HepG2 (cell line): ENCODE results near the gene QTRT2. TPM values are rescaled to one million over a fixed set of nuclear protein-coding genes. Genes with fewer than 3 reads are reported as not detected.

Experiments
- ATAC-seq: fragments of 200-7000 bp; cut with Tn5 transposase; 3 replicates; pipeline ENCODE4 v1.9.1; 2020; ENCODE audit warnings: mild to moderate bottlenecking, moderate library complexity
- BruUV-seq: library from RNA; stranded (reverse); fragments of 400-500 nt; replicated peaks from 2 replicates; lab custom pipeline; 2021; lab: Mats Ljungman, UMichigan
- CTCF ChIA-PET: fragments of 300-600 bp; formaldehyde crosslinking; extraction: SDS; loops from one replicate; lab custom pipeline; 2021; ENCODE audit warnings: low total read pairs, inconsistent platforms, low intra/inter-chr PET ratio; lab: Yijun Ruan, JAX
- POLR2A ChIA-PET: fragments of 350-600 bp; sonication (Branson Sonifier 250); formaldehyde crosslinking; loops from one replicate; lab custom pipeline; 2020; ENCODE audit warnings: antibody characterized with exemption, inconsistent platforms; lab: Yijun Ruan, JAX
- DNase-seq: peaks from one replicate; pipeline ENCODE4 v3.0.0-alpha.2; 2015; ENCODE audit warnings: low spot score
- FAIRE-seq: peaks from 3 replicates; lab custom pipeline; 2011; peaks lifted over from hg19 to GRCh38; lab: Jason Lieb, UNC
- H2AFZ ChIP-seq: one replicate; pipeline ENCODE4 v1.6.1; 2011; ENCODE audit warnings: low read length, inconsistent platforms
- H3K27ac ChIP-seq: fragments of 300-600 bp; 3 replicates; pipeline ENCODE4 v1.8.0; 2011; ENCODE audit warnings: mixed run types, mild to moderate bottlenecking, mixed read lengths, low read length, inconsistent platforms; ENCODE audit not compliant: insufficient read depth; ENCODE audit errors: extremely low read length
- H3K27me3 ChIP-seq, 2 experiments: fragments of 200-600 bp in 1 of 2; 2 replicates in 1 of 2; 3 replicates in 1 of 2; pipeline versions ENCODE4 v1.6.0 to v1.8.0; 2011; ENCODE audit warnings: low read length in 2 of 2, mild to moderate bottlenecking in 2 of 2, moderate library complexity in 2 of 2, inconsistent platforms in 1 of 2; ENCODE audit not compliant: insufficient read depth in 2 of 2, control insufficient read depth in 1 of 2
- H3K36me3 ChIP-seq, 2 experiments: fragments of 200-600 bp in 1 of 2; replicated peaks in 1 of 2; 2 replicates in 1 of 2; 3 replicates in 1 of 2; pipeline versions ENCODE4 v1.5.1 to v1.8.0; 2011; ENCODE audit warnings: low read length in 2 of 2, inconsistent platforms in 1 of 2; ENCODE audit not compliant: insufficient read depth in 2 of 2, control insufficient read depth in 1 of 2
- H3K4me1 ChIP-seq: 2 replicates; pipeline ENCODE4 v1.5.1; 2012; ENCODE audit warnings: low read length, inconsistent platforms; ENCODE audit not compliant: insufficient read depth
- H3K4me2 ChIP-seq: 2 replicates; pipeline ENCODE4 v1.6.0; 2011; ENCODE audit warnings: low read depth, low read length, inconsistent platforms
- H3K4me3 ChIP-seq, 3 experiments: fragments of 200-600 bp in 1 of 3; sonication (generic), shearing (Covaris generic) in 1 of 3; replicated peaks in 1 of 3; 2 replicates each; pipeline ENCODE4 v1.5.1; 2011 to 2016; ENCODE audit warnings: low read length in 3 of 3, inconsistent platforms in 2 of 3, low read depth in 2 of 3, mild to moderate bottlenecking in 2 of 3, control low read depth in 1 of 3, mixed read lengths in 1 of 3; ENCODE audit not compliant: insufficient read depth in 1 of 3
- H3K79me2 ChIP-seq: one replicate; pipeline ENCODE4 v1.6.1; 2011; ENCODE audit warnings: low read length, inconsistent platforms; ENCODE audit not compliant: insufficient read depth
- H3K9ac ChIP-seq: 2 replicates; pipeline ENCODE4 v1.6.0; 2011; ENCODE audit warnings: mild to moderate bottlenecking, low read depth, low read length, inconsistent platforms; ENCODE audit not compliant: insufficient read depth
- H3K9me3 ChIP-seq: 2 replicates; pipeline ENCODE4 v1.5.1; 2012; ENCODE audit warnings: mild to moderate bottlenecking, low read length
- H4K20me1 ChIP-seq: 2 replicates; pipeline ENCODE4 v1.6.0; 2011; ENCODE audit warnings: inconsistent platforms, mild to moderate bottlenecking, low read length, moderate library complexity; ENCODE audit not compliant: insufficient read depth
- ELF4 ChIP-seq: sonication (generic); formaldehyde crosslinking; IDR thresholded peaks from 2 replicates; pipeline ENCODE4 v1.5.0; 2020; ENCODE audit warnings: missing genetic modification reagents, mild to moderate bottlenecking, moderate library complexity, borderline replicate concordance
- IKZF4 ChIP-seq: sonication (generic); formaldehyde crosslinking; IDR thresholded peaks from 2 replicates; pipeline ENCODE4 v1.5.1; 2020; ENCODE audit warnings: borderline replicate concordance, mild to moderate bottlenecking, low read depth, missing genetic modification reagents; ENCODE audit errors: not compliant biosample characterization
- KAT2B ChIP-seq: fragments of 150-350 bp; IDR thresholded peaks from 2 replicates; pipeline ENCODE4 v1.6.1; 2014; ENCODE audit warnings: low read depth, low read length, borderline replicate concordance
- KDM1A ChIP-seq: IDR thresholded peaks from 2 replicates; pipeline ENCODE4 v1.6.1; 2016; ENCODE audit warnings: missing compliant biosample characterization
- NRL ChIP-seq: sonication (generic); formaldehyde crosslinking; IDR thresholded peaks from 2 replicates; pipeline ENCODE4 v1.5.0; 2020; ENCODE audit warnings: missing genetic modification reagents, mild to moderate bottlenecking, moderate library complexity, borderline replicate concordance
- SIN3B ChIP-seq: fragments of 150-350 bp; IDR thresholded peaks from 2 replicates; pipeline ENCODE4 v1.6.1; 2014; ENCODE audit warnings: low read length
- SUZ12 ChIP-seq: fragments of 150-350 bp; IDR thresholded peaks from 2 replicates; pipeline ENCODE4 v1.6.1; 2014; ENCODE audit warnings: low read depth, low read length
- WIZ ChIP-seq: sonication (generic); formaldehyde crosslinking; IDR thresholded peaks from 2 replicates; pipeline ENCODE4 v1.5.1; 2020; ENCODE audit warnings: mild to moderate bottlenecking, missing genetic modification reagents
- ZNF382 ChIP-seq: sonication (generic); formaldehyde crosslinking; IDR thresholded peaks from 2 replicates; pipeline ENCODE4 v1.5.0; 2020; ENCODE audit warnings: missing genetic modification reagents, mild to moderate bottlenecking, borderline replicate concordance
- ZSCAN21 ChIP-seq: sonication (generic); formaldehyde crosslinking; IDR thresholded peaks from 2 replicates; pipeline ENCODE4 v1.8.0; 2022; ENCODE audit warnings: mild to moderate bottlenecking, missing genetic modification reagents, moderate library complexity, borderline replicate concordance
- WGBS: methylation state at CpG from one replicate; pipeline ENCODE4 v1.1.6; 2017; ENCODE audit warnings: low lambda C conversion rate; 5-methylcytosine and 5-hydroxymethylcytosine counted together
- in situ Hi-C: cut with HindIII; loops from 2 replicates; pipeline ENCODE4 v1.10.0; 2017; ENCODE audit warnings: low pct_unique_long_range_greater_than_20kb; ENCODE audit not compliant: extremely low pct_ligation_motif_present
- intact Hi-C: fragments of 100-400 bp; cut with micrococcal nuclease; formaldehyde crosslinking; loops from one replicate; pipeline ENCODE4 v1.10.0; 2022; ENCODE audit not compliant: unreplicated experiment
- polyA plus RNA-seq, 8 experiments: library from polyadenylated mRNA; depleted of rRNA in 3 of 8; stranded (reverse) in 7 of 8; unstranded in 1 of 8; fragments of >200 nt; fragmentation: Illumina TruSeq in 4 of 8; extraction: Trizol in 4 of 8; gene quantifications; 2 replicates each; pipeline versions ENCODE4 v1.2.1 to v1.2.3, GENCODE V29; 2011 to 2016; ENCODE audit warnings: low read depth in 4 of 8, missing spikeins in 1 of 8, mixed read lengths in 1 of 8; ENCODE audit not compliant: insufficient read depth in 1 of 8
- total RNA-seq, 5 experiments: library from RNA; depleted of rRNA; stranded (reverse); fragments of >200 nt; fragmentation: Illumina TruSeq; extraction: Trizol; gene quantifications; 2 replicates each; pipeline ENCODE4 v1.2.3, GENCODE V29; 2016; ENCODE audit warnings: low read depth in 1 of 5
- TF ChIP-seq, protein P1 (sequence below): sonication (generic); formaldehyde crosslinking; IDR thresholded peaks from 2 replicates; pipeline ENCODE4 v1.4.0; 2020; ENCODE audit warnings: mild to moderate bottlenecking, missing genetic modification reagents
- TF ChIP-seq, protein P2 (sequence below): sonication (generic); formaldehyde crosslinking; IDR thresholded peaks from 2 replicates; pipeline ENCODE4 v1.4.0; 2020; ENCODE audit warnings: mild to moderate bottlenecking, missing genetic modification reagents
- TF ChIP-seq, protein P3 (sequence below): sonication (generic); formaldehyde crosslinking; IDR thresholded peaks from 2 replicates; pipeline ENCODE4 v1.5.1; 2020; ENCODE audit warnings: mild to moderate bottlenecking, missing genetic modification reagents, moderate library complexity

Gene QTRT2
- total and polyA plus RNA-seq, 2 of the 13 experiments (the other 11 are each of a cell fraction or from before 2014, with no cell fraction given): 7.1 to 33.4 TPM

DNA sequence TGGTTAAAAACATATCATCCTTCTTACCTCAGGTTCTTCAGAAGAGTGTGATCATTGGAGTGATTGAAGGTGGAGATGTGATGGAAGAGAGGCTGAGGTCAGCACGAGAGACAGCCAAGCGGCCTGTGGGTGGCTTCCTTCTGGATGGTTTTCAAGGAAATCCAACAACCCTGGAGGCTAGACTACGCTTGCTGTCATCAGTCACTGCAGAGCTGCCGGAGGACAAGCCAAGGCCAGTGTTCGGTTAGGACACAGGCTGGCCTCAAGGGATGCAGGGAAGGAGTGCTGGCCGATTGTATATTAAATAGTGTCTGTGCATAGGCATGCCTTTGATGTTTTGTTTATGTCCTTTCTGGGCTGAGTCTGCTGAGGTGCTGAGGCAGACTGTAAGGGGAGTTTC is 20.2 kb downstream of the QTRT2 start:
- Histone ChIP-seq H3K27ac (no peak overlapping the region), H3K9ac (no peak overlapping the region), H3K27me3 (no peaks in the 10 kb centered on the region; a peak in 1 of 5 replicates), H4K20me1 (no peaks in the 10 kb centered on the region), H3K36me3 (peaks cover 26 to 66% of the 10 kb centered on the region in 2 experiments), H3K4me3 (no peak overlapping the region), H3K4me1 (peaks cover 24% of the 10 kb centered on the region), H3K4me2 (no peak overlapping the region), H3K9me3 (no peaks in the 10 kb centered on the region), H3K79me2 (no peaks in the 10 kb centered on the region), H2AFZ (no peak overlapping the region)
- no TSS peak for BruUV-seq
- in situ Hi-C loops: no loop called here
- 94% methylated on average over 6 of the region's 6 CpGs for WGBS
- CTCF ChIA-PET: no interaction called here
- POLR2A ChIA-PET: no interaction called here
- DNase-seq: no peak
- no peak for TF ChIP-seq WIZ (CRISPR knock-in tag)
- TF ChIP-seq ZNF382 (CRISPR knock-in tag): no peak
- TF ChIP-seq ELF4 (CRISPR knock-in tag): no peak
- TF ChIP-seq KAT2B: no peak
- no peak for TF ChIP-seq NRL (CRISPR knock-in tag)
- TF ChIP-seq SIN3B: no peak
- no peak for TF ChIP-seq IKZF4 (CRISPR knock-in tag)
- TF ChIP-seq, protein P1, sequence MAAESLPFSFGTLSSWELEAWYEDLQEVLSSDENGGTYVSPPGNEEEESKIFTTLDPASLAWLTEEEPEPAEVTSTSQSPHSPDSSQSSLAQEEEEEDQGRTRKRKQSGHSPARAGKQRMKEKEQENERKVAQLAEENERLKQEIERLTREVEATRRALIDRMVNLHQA (CRISPR knock-in tag): no peak
- intact Hi-C loops: no loop called here
- ATAC-seq: no peak
- FAIRE-seq: no peak

DNA sequence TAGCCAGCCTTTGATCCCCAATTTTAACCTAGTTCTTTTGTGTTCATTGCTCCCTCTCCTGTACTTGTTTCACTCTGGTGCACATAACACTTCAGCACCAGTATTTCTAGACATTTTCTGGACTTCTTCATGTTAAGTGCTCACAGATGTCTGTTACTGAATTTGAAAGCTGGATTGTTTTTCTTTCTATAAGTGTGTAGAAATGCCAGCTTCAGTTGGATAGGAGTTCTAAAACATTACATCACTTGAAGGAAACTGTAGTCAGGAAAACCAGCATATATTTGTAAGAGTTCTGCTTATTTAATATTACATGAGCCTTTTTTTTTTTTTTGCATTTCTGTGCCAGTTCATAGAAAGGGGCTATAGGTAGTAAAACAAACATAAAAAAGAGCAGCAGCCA is 21.6 kb downstream of the QTRT2 start:
- Histone ChIP-seq H3K79me2 (no peaks in the 10 kb centered on the region), H3K4me1 (peaks cover 24% of the 10 kb centered on the region), H3K9me3 (no peaks in the 10 kb centered on the region), H2AFZ (no peak overlapping the region), H3K4me2 (no peak overlapping the region), H3K36me3 (peaks cover 21 to 63% of the 10 kb centered on the region in 2 experiments), H3K4me3 (no peak overlapping the region), H3K27me3 (no peaks in the 10 kb centered on the region; a peak in 1 of 5 replicates), H3K27ac (no peak overlapping the region), H3K9ac (no peak overlapping the region), H4K20me1 (no peaks in the 10 kb centered on the region)
- no peak for ATAC-seq
- ChIA-PET CTCF (no interaction called here), POLR2A (no interaction called here)
- FAIRE-seq: no peak
- no peak for DNase-seq
- no peak for TF ChIP-seq ZSCAN21
- TF ChIP-seq SUZ12: no peak
- TF ChIP-seq, protein P2, sequence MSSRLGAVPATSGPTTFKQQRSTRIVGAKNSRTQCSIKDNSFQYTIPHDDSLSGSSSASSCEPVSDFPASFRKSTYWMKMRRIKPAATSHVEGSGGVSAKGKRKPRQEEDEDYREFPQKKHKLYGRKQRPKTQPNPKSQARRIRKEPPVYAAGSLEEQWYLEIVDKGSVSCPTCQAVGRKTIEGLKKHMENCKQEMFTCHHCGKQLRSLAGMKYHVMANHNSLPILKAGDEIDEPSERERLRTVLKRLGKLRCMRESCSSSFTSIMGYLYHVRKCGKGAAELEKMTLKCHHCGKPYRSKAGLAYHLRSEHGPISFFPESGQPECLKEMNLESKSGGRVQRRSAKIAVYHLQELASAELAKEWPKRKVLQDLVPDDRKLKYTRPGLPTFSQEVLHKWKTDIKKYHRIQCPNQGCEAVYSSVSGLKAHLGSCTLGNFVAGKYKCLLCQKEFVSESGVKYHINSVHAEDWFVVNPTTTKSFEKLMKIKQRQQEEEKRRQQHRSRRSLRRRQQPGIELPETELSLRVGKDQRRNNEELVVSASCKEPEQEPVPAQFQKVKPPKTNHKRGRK: no peak
- TF ChIP-seq KDM1A (CRISPR knock-in tag): no peak
- TF ChIP-seq, protein P3, sequence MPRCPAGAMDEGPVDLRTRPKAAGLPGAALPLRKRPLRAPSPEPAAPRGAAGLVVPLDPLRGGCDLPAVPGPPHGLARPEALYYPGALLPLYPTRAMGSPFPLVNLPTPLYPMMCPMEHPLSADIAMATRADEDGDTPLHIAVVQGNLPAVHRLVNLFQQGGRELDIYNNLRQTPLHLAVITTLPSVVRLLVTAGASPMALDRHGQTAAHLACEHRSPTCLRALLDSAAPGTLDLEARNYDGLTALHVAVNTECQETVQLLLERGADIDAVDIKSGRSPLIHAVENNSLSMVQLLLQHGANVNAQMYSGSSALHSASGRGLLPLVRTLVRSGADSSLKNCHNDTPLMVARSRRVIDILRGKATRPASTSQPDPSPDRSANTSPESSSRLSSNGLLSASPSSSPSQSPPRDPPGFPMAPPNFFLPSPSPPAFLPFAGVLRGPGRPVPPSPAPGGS: no peak
- intact Hi-C loops (no loop called here), in situ Hi-C loops (no loop called here)
- TSS peak; percentile 5 for BruUV-seq
